Liver (tissue), 9 donors: ENCODE results near the gene DNAJC5. TPM values are rescaled to one million over a fixed set of nuclear protein-coding genes. Genes with fewer than 3 reads are reported as not detected.

Experiments
- DNase-seq: peaks from one replicate; pipeline ENCODE4 v3.0.0-alpha.2; 2017; ENCODE audit warnings: low spot score
- H3K27ac ChIP-seq, 2 donors: one replicate each; pipeline ENCODE4 v1.7.0; 2013; ENCODE audit warnings: inconsistent platforms in 2 of 2, low read length in 2 of 2, control low read depth in 1 of 2, low read depth in 1 of 2, mild to moderate bottlenecking in 1 of 2
- H3K27me3 ChIP-seq, 4 donors: one replicate each; pipeline versions ENCODE4 v1.6.1 to v1.7.0; 2013; ENCODE audit warnings: low read length in 3 of 4, inconsistent platforms in 1 of 4, mild to moderate bottlenecking in 1 of 4, moderate library complexity in 1 of 4; ENCODE audit not compliant: control insufficient read depth in 4 of 4, insufficient read depth in 4 of 4
- H3K36me3 ChIP-seq, 4 donors: one replicate each; pipeline versions ENCODE4 v1.6.1 to v1.7.0; 2013; ENCODE audit warnings: low read length in 3 of 4, mild to moderate bottlenecking in 3 of 4, low read depth in 1 of 4, moderate library complexity in 1 of 4; ENCODE audit not compliant: control insufficient read depth in 4 of 4, insufficient read depth in 3 of 4
- H3K4me1 ChIP-seq, 4 donors: one replicate each; pipeline versions ENCODE4 v1.6.1 to v1.7.0; 2013; ENCODE audit warnings: low read length in 3 of 4, mild to moderate bottlenecking in 3 of 4, moderate library complexity in 1 of 4; ENCODE audit not compliant: control insufficient read depth in 4 of 4, insufficient read depth in 4 of 4
- H3K4me3 ChIP-seq, 3 donors: one replicate each; pipeline versions ENCODE4 v1.6.1 to v1.7.0; 2013; ENCODE audit warnings: low read length in 3 of 3, control low read depth in 1 of 3, low read depth in 1 of 3, mild to moderate bottlenecking in 1 of 3
- H3K9ac ChIP-seq, 2 donors: one replicate each; pipeline ENCODE4 v1.7.0; 2013; ENCODE audit warnings: low read length in 2 of 2, mild to moderate bottlenecking in 2 of 2, moderate library complexity in 2 of 2, control low read depth in 1 of 2, low read depth in 1 of 2
- H3K9me3 ChIP-seq, 4 donors: one replicate each; pipeline versions ENCODE4 v1.6.1 to v1.7.0; 2013; ENCODE audit warnings: low read length in 3 of 4; ENCODE audit not compliant: control insufficient read depth in 4 of 4
- EGR1 ChIP-seq, 2 donors: IDR thresholded peaks; 2 replicates each; pipeline ENCODE4 v1.6.1; 2016 to 2018; ENCODE audit warnings: antibody characterized with exemption in 2 of 2, low read depth in 2 of 2
- FOXA2 ChIP-seq: IDR thresholded peaks from 2 replicates; pipeline ENCODE4 v1.6.1; 2016; ENCODE audit warnings: antibody characterized with exemption
- GABPA ChIP-seq, 2 donors: IDR thresholded peaks in 1 of 2; conservative IDR thresholded peaks in 1 of 2; 2 replicates each; pipeline ENCODE4 v1.6.1; 2016; ENCODE audit warnings: antibody characterized with exemption in 2 of 2, mild to moderate bottlenecking in 1 of 2, moderate library complexity in 1 of 2
- HNF4A ChIP-seq, 2 donors: conservative IDR thresholded peaks; 2 replicates each; pipeline ENCODE4 v1.6.1; 2016; ENCODE audit warnings: antibody characterized with exemption in 2 of 2, mild to moderate bottlenecking in 2 of 2
- HNF4G ChIP-seq: IDR thresholded peaks from 2 replicates; pipeline ENCODE4 v1.6.1; 2016; ENCODE audit warnings: antibody characterized with exemption
- JUND ChIP-seq, 2 donors: IDR thresholded peaks; 2 replicates each; pipeline ENCODE4 v1.6.1; 2016; ENCODE audit warnings: antibody characterized with exemption in 2 of 2
- RAD21 ChIP-seq, 2 donors: IDR thresholded peaks; 2 replicates each; pipeline ENCODE4 v1.6.1; 2016; ENCODE audit warnings: antibody characterized with exemption in 2 of 2, mild to moderate bottlenecking in 2 of 2
- RXRA ChIP-seq, 2 donors: IDR thresholded peaks; 2 replicates each; pipeline ENCODE4 v1.6.1; 2017 to 2018; ENCODE audit warnings: antibody characterized with exemption in 2 of 2, mild to moderate bottlenecking in 1 of 2
- SP1 ChIP-seq: IDR thresholded peaks from 2 replicates; pipeline ENCODE4 v1.6.1; 2018; ENCODE audit warnings: antibody characterized with exemption, mild to moderate bottlenecking
- TAF1 ChIP-seq: conservative IDR thresholded peaks from 2 replicates; pipeline ENCODE4 v1.6.1; 2016; ENCODE audit warnings: antibody characterized with exemption, mild to moderate bottlenecking
- WGBS: extraction: QIAGEN DNeasy Blood & Tissue Kit; methylation state at CpG from one replicate; pipeline ENCODE4 v1.1.7; 2013; 5-methylcytosine and 5-hydroxymethylcytosine counted together
- polyA plus RNA-seq, 2 donors: library from polyadenylated mRNA; stranded (reverse) in 1 of 2; unstranded in 1 of 2; fragments of 200-250 nt in 1 of 2; fragments of >200 nt in 1 of 2; fragmentation: Nextera tagmentation in 1 of 2; extraction: Ambion mirVana in 1 of 2; gene quantifications; one replicate each; pipeline versions ENCODE4 v1.2.1 to v1.2.3, GENCODE V29; 2013 to 2015
- total RNA-seq, 2 donors: library from RNA; depleted of rRNA; stranded (reverse); fragments of >200 nt; gene quantifications; one replicate each; pipeline ENCODE4 v1.2.3, GENCODE V29; 2014
- TF ChIP-seq, protein P1 (sequence below): IDR thresholded peaks from 2 replicates; pipeline ENCODE4 v1.6.1; 2016; ENCODE audit warnings: antibody characterized with exemption, mild to moderate bottlenecking
- TF ChIP-seq, protein P2 (sequence below): IDR thresholded peaks from 2 replicates; pipeline ENCODE4 v1.6.1; 2016; ENCODE audit warnings: antibody characterized with exemption
- donor health status: healthy.
- donor health status: healthy.
- donor health status: healthy.
- donor health status: healthy.
- donor health status: healthy.

Gene DNAJC5
- total and polyA plus RNA-seq, 4 donors, result 8.2 to 28.6 (median 18.7) TPM

DNA sequence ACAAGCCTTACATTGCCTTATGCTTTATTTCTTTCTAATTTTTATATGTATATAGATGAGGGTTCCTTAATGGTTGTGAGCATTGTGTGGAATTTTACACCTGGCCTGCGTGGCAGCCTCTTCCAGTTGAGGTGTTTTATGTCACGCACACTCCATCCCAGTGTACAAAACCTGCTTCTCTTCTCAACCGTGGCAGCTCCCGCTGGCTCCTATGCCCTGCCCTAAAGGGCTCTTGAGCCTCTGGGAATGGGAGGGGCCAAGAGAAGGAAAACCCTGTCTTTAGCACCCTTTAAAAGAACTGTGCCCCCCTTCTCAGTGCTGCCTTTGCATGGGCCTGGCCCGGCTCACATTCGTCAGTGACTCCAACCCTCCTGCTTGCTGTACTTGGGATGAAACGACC lies 4.3 kb upstream of the DNAJC5 start:
- no peak overlapping the region for H3K4me3 ChIP-seq
- H3K36me3 ChIP-seq, result peaks cover 8 to 41% (median 20%) of the 10 kb centered on the region in 4 donors
- H3K4me1 ChIP-seq, result peaks cover 0 to 10% (median 4%) of the 10 kb centered on the region in 4 donors
- DNase-seq, result no peak
- WGBS, result 89% methylated on average over 7 of the region's 7 CpGs
- no peak overlapping the region for H3K27ac ChIP-seq
- TF ChIP-seq JUND (IDR thresholded peaks at IDR 0.05), result no peak
- TF ChIP-seq, protein P1, sequence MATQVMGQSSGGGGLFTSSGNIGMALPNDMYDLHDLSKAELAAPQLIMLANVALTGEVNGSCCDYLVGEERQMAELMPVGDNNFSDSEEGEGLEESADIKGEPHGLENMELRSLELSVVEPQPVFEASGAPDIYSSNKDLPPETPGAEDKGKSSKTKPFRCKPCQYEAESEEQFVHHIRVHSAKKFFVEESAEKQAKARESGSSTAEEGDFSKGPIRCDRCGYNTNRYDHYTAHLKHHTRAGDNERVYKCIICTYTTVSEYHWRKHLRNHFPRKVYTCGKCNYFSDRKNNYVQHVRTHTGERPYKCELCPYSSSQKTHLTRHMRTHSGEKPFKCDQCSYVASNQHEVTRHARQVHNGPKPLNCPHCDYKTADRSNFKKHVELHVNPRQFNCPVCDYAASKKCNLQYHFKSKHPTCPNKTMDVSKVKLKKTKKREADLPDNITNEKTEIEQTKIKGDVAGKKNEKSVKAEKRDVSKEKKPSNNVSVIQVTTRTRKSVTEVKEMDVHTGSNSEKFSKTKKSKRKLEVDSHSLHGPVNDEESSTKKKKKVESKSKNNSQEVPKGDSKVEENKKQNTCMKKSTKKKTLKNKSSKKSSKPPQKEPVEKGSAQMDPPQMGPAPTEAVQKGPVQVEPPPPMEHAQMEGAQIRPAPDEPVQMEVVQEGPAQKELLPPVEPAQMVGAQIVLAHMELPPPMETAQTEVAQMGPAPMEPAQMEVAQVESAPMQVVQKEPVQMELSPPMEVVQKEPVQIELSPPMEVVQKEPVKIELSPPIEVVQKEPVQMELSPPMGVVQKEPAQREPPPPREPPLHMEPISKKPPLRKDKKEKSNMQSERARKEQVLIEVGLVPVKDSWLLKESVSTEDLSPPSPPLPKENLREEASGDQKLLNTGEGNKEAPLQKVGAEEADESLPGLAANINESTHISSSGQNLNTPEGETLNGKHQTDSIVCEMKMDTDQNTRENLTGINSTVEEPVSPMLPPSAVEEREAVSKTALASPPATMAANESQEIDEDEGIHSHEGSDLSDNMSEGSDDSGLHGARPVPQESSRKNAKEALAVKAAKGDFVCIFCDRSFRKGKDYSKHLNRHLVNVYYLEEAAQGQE, result no peak
- TF ChIP-seq RXRA (IDR thresholded peaks at IDR 0.05), result no peak
- TF ChIP-seq EGR1 (IDR thresholded peaks at IDR 0.05; ENCODE audit: low read depth in 2 of 2), result no peak
- no peak for TF ChIP-seq FOXA2
- TF ChIP-seq HNF4G, result no peak
- no peak for TF ChIP-seq TAF1
- no peak for TF ChIP-seq GABPA (IDR thresholded peaks at IDR 0.05 in 1 of 2, conservative IDR thresholded peaks at IDR 0.05 in 1 of 2)
- no peak for TF ChIP-seq SP1
- no peak for TF ChIP-seq RAD21 (IDR thresholded peaks at IDR 0.05)
- no peak for TF ChIP-seq HNF4A (conservative IDR thresholded peaks at IDR 0.05)
- TF ChIP-seq, protein P2, sequence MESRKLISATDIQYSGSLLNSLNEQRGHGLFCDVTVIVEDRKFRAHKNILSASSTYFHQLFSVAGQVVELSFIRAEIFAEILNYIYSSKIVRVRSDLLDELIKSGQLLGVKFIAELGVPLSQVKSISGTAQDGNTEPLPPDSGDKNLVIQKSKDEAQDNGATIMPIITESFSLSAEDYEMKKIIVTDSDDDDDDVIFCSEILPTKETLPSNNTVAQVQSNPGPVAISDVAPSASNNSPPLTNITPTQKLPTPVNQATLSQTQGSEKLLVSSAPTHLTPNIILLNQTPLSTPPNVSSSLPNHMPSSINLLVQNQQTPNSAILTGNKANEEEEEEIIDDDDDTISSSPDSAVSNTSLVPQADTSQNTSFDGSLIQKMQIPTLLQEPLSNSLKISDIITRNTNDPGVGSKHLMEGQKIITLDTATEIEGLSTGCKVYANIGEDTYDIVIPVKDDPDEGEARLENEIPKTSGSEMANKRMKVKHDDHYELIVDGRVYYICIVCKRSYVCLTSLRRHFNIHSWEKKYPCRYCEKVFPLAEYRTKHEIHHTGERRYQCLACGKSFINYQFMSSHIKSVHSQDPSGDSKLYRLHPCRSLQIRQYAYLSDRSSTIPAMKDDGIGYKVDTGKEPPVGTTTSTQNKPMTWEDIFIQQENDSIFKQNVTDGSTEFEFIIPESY, result no peak
- H3K9ac ChIP-seq, result no peak overlapping the region
- no peaks in the 10 kb centered on the region for H3K9me3 ChIP-seq
- H3K27me3 ChIP-seq, result no peaks in the 10 kb centered on the region

DNA sequence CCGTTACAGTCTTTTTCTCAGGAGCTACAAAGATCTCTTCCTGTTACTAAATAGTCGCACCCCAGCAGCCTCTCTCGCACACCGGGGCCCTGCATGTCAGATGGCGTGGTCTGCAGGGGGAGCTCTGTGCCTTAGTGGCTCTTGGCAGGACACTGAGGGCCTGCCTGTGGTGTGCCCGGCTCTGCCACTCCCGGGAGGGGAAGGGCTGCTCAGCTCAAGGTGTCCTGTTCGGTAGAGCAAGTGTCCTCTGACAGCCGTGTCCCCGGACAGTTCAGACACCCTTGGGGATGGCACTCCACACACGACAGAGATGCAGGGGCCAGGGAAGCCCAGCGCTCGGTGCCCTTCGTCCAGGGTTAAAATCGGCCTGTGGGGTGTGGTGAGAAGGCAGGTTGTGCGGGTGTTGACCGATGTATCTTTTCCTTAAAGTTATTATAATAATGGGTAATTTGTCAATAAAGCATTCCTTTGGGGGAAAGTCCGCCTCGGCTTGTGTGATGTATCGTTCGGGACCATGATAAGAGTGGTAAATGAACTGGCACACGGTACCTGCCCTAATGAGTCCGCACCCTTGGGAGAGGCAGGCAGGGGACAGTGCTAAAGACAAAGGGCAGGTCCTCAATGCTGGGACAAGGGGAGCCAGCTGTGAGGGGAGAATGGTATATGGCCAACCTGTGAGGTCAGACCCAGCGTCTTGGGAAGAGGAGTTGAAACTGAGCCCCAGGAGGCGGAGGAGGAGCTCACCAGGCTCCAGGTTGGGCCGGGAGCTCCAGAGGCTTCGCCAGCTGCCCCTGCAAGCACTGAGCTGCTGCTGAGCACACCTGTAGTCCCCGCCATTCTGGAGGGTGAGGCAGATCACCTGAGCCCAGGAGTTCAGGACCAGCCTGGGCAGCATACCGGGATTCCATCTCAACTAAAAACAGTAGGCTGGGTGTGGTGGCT lies 3.6 kb upstream of the DNAJC5 start:
- no peak overlapping the region for H3K9ac ChIP-seq
- no peak for TF ChIP-seq SP1
- WGBS, result 92% methylated on average over 29 of the region's 29 CpGs
- no peaks in the 10 kb centered on the region for H3K9me3 ChIP-seq
- H3K36me3 ChIP-seq, result peaks cover 8 to 40% (median 20%) of the 10 kb centered on the region in 4 donors
- DNase-seq, result no peak
- H3K4me1 ChIP-seq, result peaks cover 0 to 14% (median 9%) of the 10 kb centered on the region in 4 donors
- H3K27me3 ChIP-seq, result no peaks in the 10 kb centered on the region
- no peak overlapping the region for H3K4me3 ChIP-seq
- H3K27ac ChIP-seq, result no peak overlapping the region
